Liver (tissue), 9 donors: ENCODE data around the gene RTN4. TPM values are rescaled to one million over a fixed set of nuclear protein-coding genes. Genes with fewer than 3 reads are reported as not detected.

Experiments
- DNase-seq: peaks from one replicate; pipeline ENCODE4 v3.0.0-alpha.2; 2017; ENCODE audit warnings: low spot score
- H3K27ac ChIP-seq, 2 donors: one replicate each; pipeline ENCODE4 v1.7.0; 2013; ENCODE audit warnings: inconsistent platforms in 2 of 2, low read length in 2 of 2, control low read depth in 1 of 2, low read depth in 1 of 2, mild to moderate bottlenecking in 1 of 2
- H3K27me3 ChIP-seq, 4 donors: one replicate each; pipeline versions ENCODE4 v1.6.1 to v1.7.0; 2013; ENCODE audit warnings: low read length in 3 of 4, inconsistent platforms in 1 of 4, mild to moderate bottlenecking in 1 of 4, moderate library complexity in 1 of 4; ENCODE audit not compliant: control insufficient read depth in 4 of 4, insufficient read depth in 4 of 4
- H3K36me3 ChIP-seq, 4 donors: one replicate each; pipeline versions ENCODE4 v1.6.1 to v1.7.0; 2013; ENCODE audit warnings: low read length in 3 of 4, mild to moderate bottlenecking in 3 of 4, low read depth in 1 of 4, moderate library complexity in 1 of 4; ENCODE audit not compliant: control insufficient read depth in 4 of 4, insufficient read depth in 3 of 4
- H3K4me1 ChIP-seq, 4 donors: one replicate each; pipeline versions ENCODE4 v1.6.1 to v1.7.0; 2013; ENCODE audit warnings: low read length in 3 of 4, mild to moderate bottlenecking in 3 of 4, moderate library complexity in 1 of 4; ENCODE audit not compliant: control insufficient read depth in 4 of 4, insufficient read depth in 4 of 4
- H3K4me3 ChIP-seq, 3 donors: one replicate each; pipeline versions ENCODE4 v1.6.1 to v1.7.0; 2013; ENCODE audit warnings: low read length in 3 of 3, control low read depth in 1 of 3, low read depth in 1 of 3, mild to moderate bottlenecking in 1 of 3
- H3K9ac ChIP-seq, 2 donors: one replicate each; pipeline ENCODE4 v1.7.0; 2013; ENCODE audit warnings: low read length in 2 of 2, mild to moderate bottlenecking in 2 of 2, moderate library complexity in 2 of 2, control low read depth in 1 of 2, low read depth in 1 of 2
- H3K9me3 ChIP-seq, 4 donors: one replicate each; pipeline versions ENCODE4 v1.6.1 to v1.7.0; 2013; ENCODE audit warnings: low read length in 3 of 4; ENCODE audit not compliant: control insufficient read depth in 4 of 4
- ATF3 ChIP-seq: IDR thresholded peaks from 2 replicates; pipeline ENCODE4 v1.6.1; 2016; ENCODE audit warnings: antibody characterized with exemption
- EGR1 ChIP-seq, 2 donors: IDR thresholded peaks; 2 replicates each; pipeline ENCODE4 v1.6.1; 2016 to 2018; ENCODE audit warnings: antibody characterized with exemption in 2 of 2, low read depth in 2 of 2
- FOXA1 ChIP-seq: IDR thresholded peaks from 2 replicates; pipeline ENCODE4 v1.6.1; 2016; ENCODE audit warnings: antibody characterized with exemption
- FOXA2 ChIP-seq: IDR thresholded peaks from 2 replicates; pipeline ENCODE4 v1.6.1; 2016; ENCODE audit warnings: antibody characterized with exemption
- GABPA ChIP-seq, 2 donors: IDR thresholded peaks in 1 of 2; conservative IDR thresholded peaks in 1 of 2; 2 replicates each; pipeline ENCODE4 v1.6.1; 2016; ENCODE audit warnings: antibody characterized with exemption in 2 of 2, mild to moderate bottlenecking in 1 of 2, moderate library complexity in 1 of 2
- HNF4A ChIP-seq, 2 donors: conservative IDR thresholded peaks; 2 replicates each; pipeline ENCODE4 v1.6.1; 2016; ENCODE audit warnings: antibody characterized with exemption in 2 of 2, mild to moderate bottlenecking in 2 of 2
- HNF4G ChIP-seq: IDR thresholded peaks from 2 replicates; pipeline ENCODE4 v1.6.1; 2016; ENCODE audit warnings: antibody characterized with exemption
- JUND ChIP-seq, 2 donors: IDR thresholded peaks; 2 replicates each; pipeline ENCODE4 v1.6.1; 2016; ENCODE audit warnings: antibody characterized with exemption in 2 of 2
- MAX ChIP-seq: IDR thresholded peaks from 2 replicates; pipeline ENCODE4 v1.6.1; 2016; ENCODE audit warnings: antibody characterized with exemption
- NR2F2 ChIP-seq: IDR thresholded peaks from 2 replicates; pipeline ENCODE4 v1.6.1; 2016; ENCODE audit warnings: antibody characterized with exemption
- RAD21 ChIP-seq, 2 donors: IDR thresholded peaks; 2 replicates each; pipeline ENCODE4 v1.6.1; 2016; ENCODE audit warnings: antibody characterized with exemption in 2 of 2, mild to moderate bottlenecking in 2 of 2
- REST ChIP-seq: IDR thresholded peaks from 2 replicates; pipeline ENCODE4 v1.6.1; 2016; ENCODE audit warnings: antibody characterized with exemption, mild to moderate bottlenecking
- RXRA ChIP-seq, 2 donors: IDR thresholded peaks; 2 replicates each; pipeline ENCODE4 v1.6.1; 2017 to 2018; ENCODE audit warnings: antibody characterized with exemption in 2 of 2, mild to moderate bottlenecking in 1 of 2
- SP1 ChIP-seq: IDR thresholded peaks from 2 replicates; pipeline ENCODE4 v1.6.1; 2018; ENCODE audit warnings: antibody characterized with exemption, mild to moderate bottlenecking
- TAF1 ChIP-seq: conservative IDR thresholded peaks from 2 replicates; pipeline ENCODE4 v1.6.1; 2016; ENCODE audit warnings: antibody characterized with exemption, mild to moderate bottlenecking
- YY1 ChIP-seq: IDR thresholded peaks from 2 replicates; pipeline ENCODE4 v1.6.1; 2016; ENCODE audit warnings: antibody characterized with exemption, mild to moderate bottlenecking
- WGBS: extraction: QIAGEN DNeasy Blood & Tissue Kit; methylation state at CpG from one replicate; pipeline ENCODE4 v1.1.7; 2013; 5-methylcytosine and 5-hydroxymethylcytosine counted together
- polyA plus RNA-seq, 2 donors: library from polyadenylated mRNA; stranded (reverse) in 1 of 2; unstranded in 1 of 2; fragments of 200-250 nt in 1 of 2; fragments of >200 nt in 1 of 2; fragmentation: Nextera tagmentation in 1 of 2; extraction: Ambion mirVana in 1 of 2; gene quantifications; one replicate each; pipeline versions ENCODE4 v1.2.1 to v1.2.3, GENCODE V29; 2013 to 2015
- total RNA-seq, 2 donors: library from RNA; depleted of rRNA; stranded (reverse); fragments of >200 nt; gene quantifications; one replicate each; pipeline ENCODE4 v1.2.3, GENCODE V29; 2014
- TF ChIP-seq, protein P1 (sequence below): IDR thresholded peaks from 2 replicates; pipeline ENCODE4 v1.6.1; 2016; ENCODE audit warnings: antibody characterized with exemption
- TF ChIP-seq, protein P2 (sequence below): fragments of 150-350 bp; IDR thresholded peaks from 2 replicates; pipeline ENCODE4 v1.5.1; 2017; ENCODE audit warnings: improper control_type of control experiment, low read depth, low read length; ENCODE audit not compliant: missing input control
- donor health status: healthy.
- donor health status: healthy.
- donor health status: healthy.
- donor health status: healthy.
- donor health status: healthy.

RTN4 gene
- total and polyA plus RNA-seq, 4 donors = 73.5 to 348 (median 151) TPM

DNA sequence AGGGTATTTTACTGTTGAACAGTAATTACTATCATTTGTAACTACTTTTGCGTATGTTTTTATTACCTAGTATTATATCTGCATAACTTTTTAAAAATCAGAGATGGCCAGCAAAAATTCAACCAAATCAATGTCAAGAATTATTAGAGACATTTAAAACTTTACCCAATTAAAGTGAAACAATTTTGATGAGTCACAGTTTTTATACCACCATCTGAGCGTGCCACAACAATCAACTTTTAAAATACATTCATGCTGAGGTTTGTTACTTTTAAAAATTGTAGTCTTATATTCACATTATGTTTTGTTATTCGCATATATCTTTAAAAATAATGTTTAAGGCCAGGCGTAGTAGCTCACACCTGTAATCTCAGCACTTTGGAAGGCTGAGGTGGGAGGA is 114.9 kb downstream of the RTN4 start (continued):
- TF ChIP-seq, protein P1, sequence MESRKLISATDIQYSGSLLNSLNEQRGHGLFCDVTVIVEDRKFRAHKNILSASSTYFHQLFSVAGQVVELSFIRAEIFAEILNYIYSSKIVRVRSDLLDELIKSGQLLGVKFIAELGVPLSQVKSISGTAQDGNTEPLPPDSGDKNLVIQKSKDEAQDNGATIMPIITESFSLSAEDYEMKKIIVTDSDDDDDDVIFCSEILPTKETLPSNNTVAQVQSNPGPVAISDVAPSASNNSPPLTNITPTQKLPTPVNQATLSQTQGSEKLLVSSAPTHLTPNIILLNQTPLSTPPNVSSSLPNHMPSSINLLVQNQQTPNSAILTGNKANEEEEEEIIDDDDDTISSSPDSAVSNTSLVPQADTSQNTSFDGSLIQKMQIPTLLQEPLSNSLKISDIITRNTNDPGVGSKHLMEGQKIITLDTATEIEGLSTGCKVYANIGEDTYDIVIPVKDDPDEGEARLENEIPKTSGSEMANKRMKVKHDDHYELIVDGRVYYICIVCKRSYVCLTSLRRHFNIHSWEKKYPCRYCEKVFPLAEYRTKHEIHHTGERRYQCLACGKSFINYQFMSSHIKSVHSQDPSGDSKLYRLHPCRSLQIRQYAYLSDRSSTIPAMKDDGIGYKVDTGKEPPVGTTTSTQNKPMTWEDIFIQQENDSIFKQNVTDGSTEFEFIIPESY = no peak
- TF ChIP-seq JUND (IDR thresholded peaks at IDR 0.05) = no peak
- no peak for TF ChIP-seq NR2F2
- TF ChIP-seq SP1 = no peak

DNA sequence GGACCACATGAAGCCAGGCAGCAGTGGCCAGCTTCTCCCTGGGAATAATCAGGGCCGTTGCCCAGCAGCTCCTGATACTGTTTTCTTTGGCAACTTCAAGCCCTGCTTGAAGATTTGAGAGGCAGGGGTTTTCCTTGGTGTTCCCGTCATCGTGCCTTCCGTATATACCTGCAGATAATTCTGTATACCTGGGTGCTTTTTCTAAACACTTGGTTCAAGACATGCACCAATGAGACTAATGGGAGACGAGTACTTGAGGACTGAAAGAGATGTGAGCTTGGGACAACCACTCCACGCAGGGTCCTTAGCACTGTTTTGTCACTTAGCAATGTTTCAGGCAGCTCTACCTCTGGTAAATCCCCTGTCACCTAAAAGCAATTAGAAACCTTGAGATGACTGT is 118.8 kb downstream of the RTN4 start:
- no peak for DNase-seq
- Histone ChIP-seq H3K4me3 (no peak overlapping the region), H3K4me1 (no peaks in the 10 kb centered on the region), H3K36me3 (no peaks in the 10 kb centered on the region), H3K9ac (no peak overlapping the region), H3K27ac (no peak overlapping the region), H3K27me3 (no peaks in the 10 kb centered on the region), H3K9me3 (no peaks in the 10 kb centered on the region)
- WGBS = 95% methylated on average over 6 of the region's 6 CpGs
- TF ChIP-seq REST (no peak), FOXA2 (no peak), GABPA (IDR thresholded peaks at IDR 0.05 in 1 of 2, conservative IDR thresholded peaks at IDR 0.05 in 1 of 2) (no peak), HNF4A (conservative IDR thresholded peaks at IDR 0.05) (no peak), JUND (IDR thresholded peaks at IDR 0.05) (no peak), NR2F2 (no peak), YY1 (no peak), RXRA (IDR thresholded peaks at IDR 0.05) (no peak), EGR1 (IDR thresholded peaks at IDR 0.05; ENCODE audit: low read depth in 2 of 2) (no peak), MAX (no peak), RAD21 (IDR thresholded peaks at IDR 0.05) (no peak), TAF1 (no peak), ATF3 (no peak), FOXA1 (no peak), HNF4G (no peak), SP1 (no peak)
- TF ChIP-seq, protein P2, sequence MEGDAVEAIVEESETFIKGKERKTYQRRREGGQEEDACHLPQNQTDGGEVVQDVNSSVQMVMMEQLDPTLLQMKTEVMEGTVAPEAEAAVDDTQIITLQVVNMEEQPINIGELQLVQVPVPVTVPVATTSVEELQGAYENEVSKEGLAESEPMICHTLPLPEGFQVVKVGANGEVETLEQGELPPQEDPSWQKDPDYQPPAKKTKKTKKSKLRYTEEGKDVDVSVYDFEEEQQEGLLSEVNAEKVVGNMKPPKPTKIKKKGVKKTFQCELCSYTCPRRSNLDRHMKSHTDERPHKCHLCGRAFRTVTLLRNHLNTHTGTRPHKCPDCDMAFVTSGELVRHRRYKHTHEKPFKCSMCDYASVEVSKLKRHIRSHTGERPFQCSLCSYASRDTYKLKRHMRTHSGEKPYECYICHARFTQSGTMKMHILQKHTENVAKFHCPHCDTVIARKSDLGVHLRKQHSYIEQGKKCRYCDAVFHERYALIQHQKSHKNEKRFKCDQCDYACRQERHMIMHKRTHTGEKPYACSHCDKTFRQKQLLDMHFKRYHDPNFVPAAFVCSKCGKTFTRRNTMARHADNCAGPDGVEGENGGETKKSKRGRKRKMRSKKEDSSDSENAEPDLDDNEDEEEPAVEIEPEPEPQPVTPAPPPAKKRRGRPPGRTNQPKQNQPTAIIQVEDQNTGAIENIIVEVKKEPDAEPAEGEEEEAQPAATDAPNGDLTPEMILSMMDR = no peak
- TF ChIP-seq, protein P1 = no peak
